WTC11 (cell line): ENCODE data around the gene TEKT5. TPM values are rescaled to one million over a fixed set of nuclear protein-coding genes. Genes with fewer than 3 reads are reported as not detected.

Source experiments
- ATAC-seq: fragments of 200-7000 bp; cut with Tn5 transposase; 2 replicates; pipeline ENCODE4 v1.10.0; 2021; ENCODE audit warnings: mild to moderate bottlenecking, moderate library complexity
- CTCF ChIA-PET: fragments of 300-600 bp; sonication (Branson Sonifier 250); formaldehyde crosslinking; loops from one replicate; lab custom pipeline; 2021; ENCODE audit warnings: antibody characterized with exemption; lab: Charles Lee
- POLR2A ChIA-PET: fragments of 350-600 bp; sonication (Branson Sonifier 250); formaldehyde crosslinking; loops from one replicate; lab custom pipeline; 2021; ENCODE audit warnings: antibody characterized with exemption; lab: Charles Lee
- DNase-seq: peaks from one replicate; pipeline ENCODE4 v3.0.0; 2021; ENCODE audit warnings: low spot score
- H3K27ac Mint-ChIP-seq: 2 replicates; pipeline ENCODE4 v1.8.0; 2021; ENCODE audit warnings: mixed read lengths
- H3K27me3 Mint-ChIP-seq: 2 replicates; pipeline ENCODE4 v1.8.0; 2021; ENCODE audit warnings: low read depth, mild to moderate bottlenecking, moderate library complexity, mixed read lengths
- H3K36me3 Mint-ChIP-seq: 2 replicates; pipeline ENCODE4 v1.8.0; 2021; ENCODE audit warnings: mixed read lengths
- H3K4me1 Mint-ChIP-seq: 2 replicates; pipeline ENCODE4 v1.8.0; 2022; ENCODE audit warnings: mixed read lengths
- H3K4me3 Mint-ChIP-seq: 2 replicates; pipeline ENCODE4 v1.8.0; 2021; ENCODE audit warnings: mild to moderate bottlenecking, moderate library complexity, mixed read lengths
- H3K9me3 Mint-ChIP-seq: 2 replicates; pipeline ENCODE4 v1.8.0; 2021; ENCODE audit warnings: mixed read lengths
- AFF4 ChIP-seq: sonication (generic); formaldehyde crosslinking; IDR thresholded peaks from 2 replicates; pipeline ENCODE4 v1.8.1; 2023; ENCODE audit warnings: mild to moderate bottlenecking, missing genetic modification reagents, borderline replicate concordance
- ATF3 ChIP-seq: sonication (generic); formaldehyde crosslinking; conservative IDR thresholded peaks from 2 replicates; pipeline ENCODE4 v1.8.1; 2022; ENCODE audit warnings: mild to moderate bottlenecking, missing genetic modification reagents
- CDX4 ChIP-seq: fragments of 250-450 bp; sonication (Bioruptor Pico); IDR thresholded peaks from 2 replicates; pipeline ENCODE4 v1.9.0; 2021; ENCODE audit warnings: moderate library complexity, mild to moderate bottlenecking, inconsistent platforms, borderline replicate concordance
- HMGXB4 ChIP-seq: sonication (generic); formaldehyde crosslinking; IDR thresholded peaks from 2 replicates; pipeline ENCODE4 v1.8.1; 2023; ENCODE audit warnings: mild to moderate bottlenecking, moderate library complexity, missing genetic modification reagents
- JAZF1 ChIP-seq: fragments of 250-450 bp; sonication (Bioruptor Pico); IDR thresholded peaks from 2 replicates; pipeline ENCODE4 v1.9.0; 2021; ENCODE audit warnings: moderate library complexity, mild to moderate bottlenecking, inconsistent platforms
- NFE2L1 ChIP-seq: sonication (generic); formaldehyde crosslinking; IDR thresholded peaks from 2 replicates; pipeline ENCODE4 v1.8.1; 2023; ENCODE audit warnings: missing genetic modification reagents
- NR1H2 ChIP-seq: sonication (generic); formaldehyde crosslinking; IDR thresholded peaks from 2 replicates; pipeline ENCODE4 v1.9.0; 2021; ENCODE audit warnings: mild to moderate bottlenecking, moderate library complexity, missing genetic modification reagents
- PRRX2 ChIP-seq: fragments of 250-450 bp; sonication (Bioruptor Pico); IDR thresholded peaks from 2 replicates; pipeline ENCODE4 v1.8.0; 2021; ENCODE audit warnings: mild to moderate bottlenecking
- RELA ChIP-seq: sonication (generic); formaldehyde crosslinking; IDR thresholded peaks from 2 replicates; pipeline ENCODE4 v1.8.1; 2022; ENCODE audit warnings: missing genetic modification reagents, mild to moderate bottlenecking, borderline replicate concordance
- STAT6 ChIP-seq: sonication (generic); formaldehyde crosslinking; conservative IDR thresholded peaks from 2 replicates; pipeline ENCODE4 v1.8.1; 2023; ENCODE audit warnings: mild to moderate bottlenecking, low read depth, missing genetic modification reagents, moderate library complexity
- TCF7 ChIP-seq: sonication (generic); formaldehyde crosslinking; IDR thresholded peaks from 2 replicates; pipeline ENCODE4 v1.8.0; 2022; ENCODE audit warnings: mild to moderate bottlenecking, low read depth, missing genetic modification reagents, moderate library complexity
- ZNF423 ChIP-seq: fragments of 250-450 bp; sonication (Bioruptor Pico); IDR thresholded peaks from 2 replicates; pipeline ENCODE4 v2.1.2; 2022; ENCODE audit warnings: mild to moderate bottlenecking, moderate library complexity
- ZNF512 ChIP-seq: sonication (generic); formaldehyde crosslinking; IDR thresholded peaks from 2 replicates; pipeline ENCODE4 v1.8.1; 2022; ENCODE audit warnings: missing genetic modification reagents, borderline replicate concordance
- ZNF671 ChIP-seq: fragments of 250-450 bp; sonication (Bioruptor Pico); IDR thresholded peaks from 2 replicates; pipeline ENCODE4 v1.8.0; 2021; ENCODE audit warnings: mild to moderate bottlenecking
- total RNA-seq: library from RNA; stranded (reverse); gene quantifications from 3 replicates; pipeline ENCODE4 v1.2.3, GENCODE V29; 2021

TEKT5 gene
- total RNA-seq, 1 experiment from 2014 or later, result 1.1 TPM

- Mint-ChIP-seq H3K4me3 (no peak overlapping the region), H3K36me3 (no peaks in the 10 kb centered on the region), H3K9me3 (peaks cover under 1% of the 10 kb centered on the region; the same call in 1 of the 2 replicates), H3K27ac (no peak overlapping the region)
- POLR2A ChIA-PET, result no interaction called here
- DNase-seq, result no peak
- TF ChIP-seq AFF4 (CRISPR knock-in tag), result no peak
- TF ChIP-seq NFE2L1, result no peak
- TF ChIP-seq CDX4 (CRISPR knock-in tag), result no peak
- no peak for TF ChIP-seq STAT6
- TF ChIP-seq TCF7 (CRISPR knock-in tag), result no peak
- no peak for TF ChIP-seq PRRX2 (CRISPR knock-in tag)
- TF ChIP-seq JAZF1 (CRISPR knock-in tag), result no peak
- TF ChIP-seq, all 79 proteins: peak for 0
- H3K4me1 Mint-ChIP-seq, result peaks cover 24% of the 10 kb centered on the region
- CTCF ChIA-PET, result no interaction called here
- no peak for ATAC-seq
- peaks cover 2% of the 10 kb centered on the region; the same call in 1 of the 2 replicates for H3K27me3 Mint-ChIP-seq
Observed at GRCh38 chr16:10646228-10646580, 48.5 kb downstream of the TEKT5 start.

- ChIA-PET CTCF (interaction anchor here (0.9 kb wide), 1 partner anchor 19 kb away, joined by 3 read pairs; no protein-coding TSS in a partner anchor), POLR2A (no interaction called here)
- Mint-ChIP-seq H3K36me3 (no peaks in the 10 kb centered on the region), H3K4me1 (peaks cover 27% of the 10 kb centered on the region), H3K4me3 (no peak overlapping the region), H3K27ac (no peak overlapping the region), H3K9me3 (peaks cover 8% of the 10 kb centered on the region), H3K27me3 (peaks cover 7% of the 10 kb centered on the region)
- TF ChIP-seq ZNF423 (CRISPR knock-in tag) (no peak), NR1H2 (CRISPR knock-in tag) (no peak), HMGXB4 (CRISPR knock-in tag) (no peak), PRRX2 (CRISPR knock-in tag) (no peak), ATF3 (no peak), ZNF671 (CRISPR knock-in tag) (no peak), ZNF512 (CRISPR knock-in tag) (no peak), RELA (CRISPR knock-in tag) (no peak)
- no peak for ATAC-seq
- no peak for DNase-seq
Observed at GRCh38 chr16:10644092-10644491, 50.6 kb downstream of the TEKT5 start.
